ENCODE results near the gene CFAP119.

DNA sequence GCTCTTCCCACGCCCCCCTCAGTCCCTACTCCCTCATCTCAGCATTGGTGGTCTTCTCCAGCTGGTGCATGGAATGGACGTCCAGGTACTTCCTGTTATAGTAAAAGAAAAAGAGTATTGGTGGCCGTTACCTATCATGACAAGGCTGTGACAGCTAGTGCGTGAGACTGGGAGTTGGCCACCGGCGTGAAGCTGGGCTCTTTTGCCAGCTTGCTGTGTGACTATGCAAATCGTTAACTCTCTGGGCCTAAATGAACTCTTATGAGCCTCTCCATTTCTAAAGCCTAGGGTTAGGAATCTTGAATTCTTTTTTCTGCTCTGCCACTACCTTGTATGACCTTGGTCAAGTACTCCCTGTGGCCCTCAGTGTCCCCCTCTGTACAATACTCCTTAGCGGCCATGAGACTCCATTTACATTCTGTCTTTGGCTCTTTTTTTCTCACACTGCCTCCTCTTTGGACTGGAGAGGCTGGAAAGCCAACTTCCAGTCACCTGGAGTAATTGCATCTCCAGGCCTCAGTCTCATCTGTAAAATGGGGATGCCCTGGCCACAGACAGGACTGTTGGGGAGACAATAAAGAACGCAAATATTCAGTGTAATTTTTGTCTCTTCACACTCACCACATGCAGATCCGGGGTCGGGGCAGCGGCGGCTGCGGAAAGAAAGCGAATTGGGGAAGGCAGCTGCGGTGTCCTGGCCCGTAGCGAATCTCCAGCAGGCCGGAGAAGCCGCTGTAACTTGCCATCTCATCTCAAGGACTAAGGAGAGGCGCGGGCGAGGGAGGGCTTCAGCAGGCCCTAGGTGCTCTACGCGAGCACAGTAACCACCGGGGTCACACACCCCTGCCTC is 1.1 kb downstream of the CFAP119 start:
- TF ChIP-seq GATA3 (IDR thresholded peaks at IDR 0.05; ENCODE audit: low read depth, low read length) (no peak), GATA2 (IDR thresholded peaks at IDR 0.05; ENCODE audit: low read depth, low read length) (no peak)
